HEK293 (cell line): ENCODE data around the gene DNM1L.
A peak's percentile ranks its signal among the peaks of the same experiment; 100 is the strongest.

Experiments
- CTCF ChIA-PET: fragments of 350-600 bp; formaldehyde crosslinking; extraction: SDS; loops from one replicate; lab custom pipeline; 2021; ENCODE audit warnings: antibody characterized with exemption; lab: Yijun Ruan, JAX
- POLR2A ChIA-PET: fragments of 300-600 bp; formaldehyde crosslinking; extraction: SDS; loops from one replicate; lab custom pipeline; 2020; ENCODE audit warnings: antibody characterized with exemption, inconsistent platforms; lab: Yijun Ruan, JAX
- H3K27ac ChIP-seq: fragments of 200-500 bp; sonication (Bioruptor generic); 2 replicates; pipeline ENCODE4 v1.5.1; 2014; ENCODE audit warnings: low read depth, low read length, control low read depth, inconsistent platforms; ENCODE audit errors: extremely low read depth
- H3K36me3 ChIP-seq, 2 experiments: fragments of 200-500 bp in 1 of 2; sonication (Bioruptor generic) in 1 of 2; 1 replicate in 1 of 2; 2 replicates in 1 of 2; pipeline ENCODE4 v1.5.1; 2014 to 2017; ENCODE audit warnings: inconsistent platforms in 2 of 2, low read length in 2 of 2; ENCODE audit not compliant: control insufficient read depth in 2 of 2, insufficient read depth in 1 of 2
- H3K4me1 ChIP-seq: fragments of 200-500 bp; sonication (Bioruptor generic); 2 replicates; pipeline ENCODE4 v1.5.1; 2014; ENCODE audit warnings: mild to moderate bottlenecking, low read length, inconsistent platforms; ENCODE audit not compliant: control insufficient read depth, insufficient read depth
- H3K4me3 ChIP-seq: 2 replicates; pipeline ENCODE4 v1.5.1; 2011; ENCODE audit warnings: low read depth, mild to moderate bottlenecking, control low read depth, low read length, moderate library complexity
- H3K9me3 ChIP-seq: fragments of 200-500 bp; sonication (Bioruptor generic); 2 replicates; pipeline ENCODE4 v1.5.1; 2014; ENCODE audit warnings: low read depth, low read length, inconsistent platforms; ENCODE audit not compliant: control insufficient read depth, insufficient read depth
- BCL11A ChIP-seq: fragments of 450-650 bp; formaldehyde crosslinking; IDR thresholded peaks from 2 replicates; pipeline ENCODE4 v1.5.1; 2016; ENCODE audit warnings: low read depth, missing biosample characterization, missing genetic modification characterization
- GLIS1 ChIP-seq: fragments of 450-650 bp; formaldehyde crosslinking; IDR thresholded peaks from 2 replicates; pipeline ENCODE4 v1.5.1; 2016; ENCODE audit warnings: missing biosample characterization, missing genetic modification characterization
- KLF8 ChIP-seq: fragments of 450-650 bp; formaldehyde crosslinking; IDR thresholded peaks from 2 replicates; pipeline ENCODE4 v1.5.1; 2016; ENCODE audit warnings: missing biosample characterization, missing genetic modification characterization
- REPIN1 ChIP-seq: fragments of 450-650 bp; formaldehyde crosslinking; IDR thresholded peaks from 2 replicates; pipeline ENCODE4 v1.5.1; 2017; ENCODE audit warnings: missing biosample characterization, missing genetic modification characterization, low read depth
- ZNF184 ChIP-seq: fragments of 450-650 bp; IDR thresholded peaks from 2 replicates; pipeline ENCODE4 v1.5.1; 2018; ENCODE audit warnings: missing biosample characterization, mild to moderate bottlenecking, missing genetic modification characterization
- ZNF223 ChIP-seq: fragments of 450-650 bp; formaldehyde crosslinking; IDR thresholded peaks from 2 replicates; pipeline ENCODE4 v1.5.1; 2016; ENCODE audit warnings: missing biosample characterization, missing genetic modification characterization
- ZNF404 ChIP-seq: fragments of 450-650 bp; formaldehyde crosslinking; IDR thresholded peaks from 2 replicates; pipeline ENCODE4 v1.5.1; 2017; ENCODE audit warnings: missing biosample characterization, missing genetic modification characterization
- ZNF626 ChIP-seq: fragments of 450-650 bp; sonication (Bioruptor Pico); formaldehyde crosslinking; IDR thresholded peaks from 2 replicates; pipeline ENCODE4 v1.5.1; 2018; ENCODE audit warnings: missing biosample characterization, missing genetic modification characterization, inconsistent platforms
- ZSCAN30 ChIP-seq: fragments of 450-650 bp; IDR thresholded peaks from 2 replicates; pipeline ENCODE4 v1.5.1; 2018; ENCODE audit warnings: missing biosample characterization, mild to moderate bottlenecking, missing genetic modification characterization, moderate library complexity
- TF ChIP-seq, protein P1 (sequence below): fragments of 450-650 bp; formaldehyde crosslinking; conservative IDR thresholded peaks from 2 replicates; pipeline ENCODE4 v1.5.1; 2016; ENCODE audit warnings: low read depth, missing biosample characterization, missing genetic modification characterization
- TF ChIP-seq, protein P2 (sequence below): fragments of 450-650 bp; formaldehyde crosslinking; IDR thresholded peaks from 2 replicates; pipeline ENCODE4 v1.5.1; 2016; ENCODE audit warnings: missing biosample characterization, missing genetic modification characterization
- TF ChIP-seq, protein P3 (sequence below): fragments of 450-650 bp; formaldehyde crosslinking; IDR thresholded peaks from 2 replicates; pipeline ENCODE4 v1.5.1; 2017; ENCODE audit warnings: missing biosample characterization, missing genetic modification characterization
- TF ChIP-seq, protein P4 (sequence below): fragments of 450-650 bp; formaldehyde crosslinking; IDR thresholded peaks from 2 replicates; pipeline ENCODE4 v1.5.1; 2017; ENCODE audit warnings: missing biosample characterization, missing genetic modification characterization
- TF ChIP-seq, protein P5 (sequence below): fragments of 450-650 bp; formaldehyde crosslinking; IDR thresholded peaks from 2 replicates; pipeline ENCODE4 v1.5.1; 2016; ENCODE audit warnings: missing biosample characterization, missing genetic modification characterization, borderline replicate concordance
- TF ChIP-seq, protein P6 (sequence below): fragments of 450-650 bp; formaldehyde crosslinking; IDR thresholded peaks from 2 replicates; pipeline ENCODE4 v1.5.1; 2016; ENCODE audit warnings: missing biosample characterization, missing genetic modification characterization
- TF ChIP-seq, protein P7 (sequence below): fragments of 450-650 bp; formaldehyde crosslinking; IDR thresholded peaks from 2 replicates; pipeline ENCODE4 v1.5.1; 2016; ENCODE audit warnings: missing biosample characterization, missing genetic modification characterization
- TF ChIP-seq, protein P8 (sequence below): fragments of 450-650 bp; formaldehyde crosslinking; IDR thresholded peaks from 2 replicates; pipeline ENCODE4 v1.5.1; 2016; ENCODE audit warnings: missing biosample characterization, missing genetic modification characterization

The DNM1L gene

DNA sequence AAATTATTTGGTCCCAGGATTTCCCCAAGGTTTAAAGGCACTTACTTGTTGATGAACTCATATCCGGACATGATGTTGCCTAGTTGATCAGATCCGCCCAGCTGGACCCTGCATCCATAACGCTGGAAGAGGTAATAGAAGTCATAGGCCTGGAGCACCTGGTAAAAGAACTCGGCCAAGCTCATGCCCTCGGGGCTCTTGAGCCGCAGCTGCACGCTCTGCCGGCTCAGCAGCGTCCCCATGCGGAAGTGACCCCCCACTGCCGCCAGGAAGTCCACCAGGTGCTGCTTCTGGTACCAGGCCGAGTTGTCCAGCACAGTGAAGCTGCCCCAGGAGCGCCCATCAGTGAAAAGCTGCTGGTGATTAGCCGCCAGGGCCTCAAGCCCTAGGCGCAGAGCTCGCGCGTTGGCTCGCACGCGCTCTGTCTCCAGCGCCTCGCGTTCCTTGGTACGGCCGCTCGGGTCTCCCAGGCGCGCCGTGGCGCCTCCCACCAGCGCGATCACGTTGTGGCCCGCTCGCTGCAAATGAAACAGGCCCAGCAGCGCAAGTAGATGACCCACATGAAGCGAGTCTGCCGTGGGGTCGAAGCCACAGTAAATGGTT, 76.1 kb downstream of the DNM1L start:
- Histone ChIP-seq H3K4me3 (peak overlapping the region; percentile 95), H3K9me3 (no peaks in the 10 kb centered on the region), H3K27ac (peak overlapping the region; percentile 50), H3K4me1 (peaks cover 2% of the 10 kb centered on the region; the same call in 1 of the 2 replicates), H3K36me3 (peaks cover 23 to 41% of the 10 kb centered on the region in 2 experiments)
- ChIA-PET POLR2A (interaction anchor here (0.7 to 2.6 kb wide), 17 partner anchors 11 to 1280 kb away, joined by 3 to 19 read pairs (median 4); partner anchors contain the start of genes ALG10, DNM1L and PKP2), CTCF (interaction anchor here (0.5 to 4.2 kb wide), 59 partner anchors 9 to 1669 kb away, joined by 3 to 66 read pairs (median 4); partner anchors contain the start of gene ALG10)
- TF ChIP-seq, protein P1, sequence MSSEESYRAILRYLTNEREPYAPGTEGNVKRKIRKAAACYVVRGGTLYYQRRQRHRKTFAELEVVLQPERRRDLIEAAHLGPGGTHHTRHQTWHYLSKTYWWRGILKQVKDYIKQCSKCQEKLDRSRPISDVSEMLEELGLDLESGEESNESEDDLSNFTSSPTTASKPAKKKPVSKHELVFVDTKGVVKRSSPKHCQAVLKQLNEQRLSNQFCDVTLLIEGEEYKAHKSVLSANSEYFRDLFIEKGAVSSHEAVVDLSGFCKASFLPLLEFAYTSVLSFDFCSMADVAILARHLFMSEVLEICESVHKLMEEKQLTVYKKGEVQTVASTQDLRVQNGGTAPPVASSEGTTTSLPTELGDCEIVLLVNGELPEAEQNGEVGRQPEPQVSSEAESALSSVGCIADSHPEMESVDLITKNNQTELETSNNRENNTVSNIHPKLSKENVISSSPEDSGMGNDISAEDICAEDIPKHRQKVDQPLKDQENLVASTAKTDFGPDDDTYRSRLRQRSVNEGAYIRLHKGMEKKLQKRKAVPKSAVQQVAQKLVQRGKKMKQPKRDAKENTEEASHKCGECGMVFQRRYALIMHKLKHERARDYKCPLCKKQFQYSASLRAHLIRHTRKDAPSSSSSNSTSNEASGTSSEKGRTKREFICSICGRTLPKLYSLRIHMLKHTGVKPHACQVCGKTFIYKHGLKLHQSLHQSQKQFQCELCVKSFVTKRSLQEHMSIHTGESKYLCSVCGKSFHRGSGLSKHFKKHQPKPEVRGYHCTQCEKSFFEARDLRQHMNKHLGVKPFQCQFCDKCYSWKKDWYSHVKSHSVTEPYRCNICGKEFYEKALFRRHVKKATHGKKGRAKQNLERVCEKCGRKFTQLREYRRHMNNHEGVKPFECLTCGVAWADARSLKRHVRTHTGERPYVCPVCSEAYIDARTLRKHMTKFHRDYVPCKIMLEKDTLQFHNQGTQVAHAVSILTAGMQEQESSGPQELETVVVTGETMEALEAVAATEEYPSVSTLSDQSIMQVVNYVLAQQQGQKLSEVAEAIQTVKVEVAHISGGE (tag by site-specific recombination), result peak; percentile 92
- TF ChIP-seq, protein P2, sequence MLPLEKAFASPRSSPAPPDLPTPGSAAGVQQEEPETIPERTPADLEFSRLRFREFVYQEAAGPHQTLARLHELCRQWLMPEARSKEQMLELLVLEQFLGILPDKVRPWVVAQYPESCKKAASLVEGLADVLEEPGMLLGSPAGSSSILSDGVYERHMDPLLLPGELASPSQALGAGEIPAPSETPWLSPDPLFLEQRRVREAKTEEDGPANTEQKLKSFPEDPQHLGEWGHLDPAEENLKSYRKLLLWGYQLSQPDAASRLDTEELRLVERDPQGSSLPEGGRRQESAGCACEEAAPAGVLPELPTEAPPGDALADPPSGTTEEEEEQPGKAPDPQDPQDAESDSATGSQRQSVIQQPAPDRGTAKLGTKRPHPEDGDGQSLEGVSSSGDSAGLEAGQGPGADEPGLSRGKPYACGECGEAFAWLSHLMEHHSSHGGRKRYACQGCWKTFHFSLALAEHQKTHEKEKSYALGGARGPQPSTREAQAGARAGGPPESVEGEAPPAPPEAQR (tag by site-specific recombination), result 0 out of 2 replicates have a peak, but pooled peaks have one; percentile 10
- TF ChIP-seq, protein P3, sequence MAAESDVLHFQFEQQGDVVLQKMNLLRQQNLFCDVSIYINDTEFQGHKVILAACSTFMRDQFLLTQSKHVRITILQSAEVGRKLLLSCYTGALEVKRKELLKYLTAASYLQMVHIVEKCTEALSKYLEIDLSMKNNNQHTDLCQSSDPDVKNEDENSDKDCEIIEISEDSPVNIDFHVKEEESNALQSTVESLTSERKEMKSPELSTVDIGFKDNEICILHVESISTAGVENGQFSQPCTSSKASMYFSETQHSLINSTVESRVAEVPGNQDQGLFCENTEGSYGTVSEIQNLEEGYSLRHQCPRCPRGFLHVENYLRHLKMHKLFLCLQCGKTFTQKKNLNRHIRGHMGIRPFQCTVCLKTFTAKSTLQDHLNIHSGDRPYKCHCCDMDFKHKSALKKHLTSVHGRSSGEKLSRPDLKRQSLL (tag by site-specific recombination), result peak; percentile 83
- TF ChIP-seq, protein P4, sequence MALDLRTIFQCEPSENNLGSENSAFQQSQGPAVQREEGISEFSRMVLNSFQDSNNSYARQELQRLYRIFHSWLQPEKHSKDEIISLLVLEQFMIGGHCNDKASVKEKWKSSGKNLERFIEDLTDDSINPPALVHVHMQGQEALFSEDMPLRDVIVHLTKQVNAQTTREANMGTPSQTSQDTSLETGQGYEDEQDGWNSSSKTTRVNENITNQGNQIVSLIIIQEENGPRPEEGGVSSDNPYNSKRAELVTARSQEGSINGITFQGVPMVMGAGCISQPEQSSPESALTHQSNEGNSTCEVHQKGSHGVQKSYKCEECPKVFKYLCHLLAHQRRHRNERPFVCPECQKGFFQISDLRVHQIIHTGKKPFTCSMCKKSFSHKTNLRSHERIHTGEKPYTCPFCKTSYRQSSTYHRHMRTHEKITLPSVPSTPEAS (tag by site-specific recombination), result 0 out of 2 replicates have a peak, but pooled peaks have one; percentile 9
- TF ChIP-seq ZNF626 (tag by site-specific recombination) (no peak), ZNF184 (tag by site-specific recombination) (peak; percentile 62; the same call in 1 of the 2 replicates), ZNF404 (tag by site-specific recombination) (no peak), KLF8 (tag by site-specific recombination) (0 out of 2 replicates have a peak, but pooled peaks have one; percentile 24), GLIS1 (tag by site-specific recombination) (peak; percentile 27; the same call in 1 of the 2 replicates), REPIN1 (tag by site-specific recombination) (peak; percentile 71; the same call in 1 of the 2 replicates), BCL11A (tag by site-specific recombination) (peak; percentile 88; the same call in 1 of the 2 replicates), ZSCAN30 (tag by site-specific recombination) (peak; percentile 50; the same call in 1 of the 2 replicates), ZNF223 (tag by site-specific recombination) (no peak)
- TF ChIP-seq, protein P5, sequence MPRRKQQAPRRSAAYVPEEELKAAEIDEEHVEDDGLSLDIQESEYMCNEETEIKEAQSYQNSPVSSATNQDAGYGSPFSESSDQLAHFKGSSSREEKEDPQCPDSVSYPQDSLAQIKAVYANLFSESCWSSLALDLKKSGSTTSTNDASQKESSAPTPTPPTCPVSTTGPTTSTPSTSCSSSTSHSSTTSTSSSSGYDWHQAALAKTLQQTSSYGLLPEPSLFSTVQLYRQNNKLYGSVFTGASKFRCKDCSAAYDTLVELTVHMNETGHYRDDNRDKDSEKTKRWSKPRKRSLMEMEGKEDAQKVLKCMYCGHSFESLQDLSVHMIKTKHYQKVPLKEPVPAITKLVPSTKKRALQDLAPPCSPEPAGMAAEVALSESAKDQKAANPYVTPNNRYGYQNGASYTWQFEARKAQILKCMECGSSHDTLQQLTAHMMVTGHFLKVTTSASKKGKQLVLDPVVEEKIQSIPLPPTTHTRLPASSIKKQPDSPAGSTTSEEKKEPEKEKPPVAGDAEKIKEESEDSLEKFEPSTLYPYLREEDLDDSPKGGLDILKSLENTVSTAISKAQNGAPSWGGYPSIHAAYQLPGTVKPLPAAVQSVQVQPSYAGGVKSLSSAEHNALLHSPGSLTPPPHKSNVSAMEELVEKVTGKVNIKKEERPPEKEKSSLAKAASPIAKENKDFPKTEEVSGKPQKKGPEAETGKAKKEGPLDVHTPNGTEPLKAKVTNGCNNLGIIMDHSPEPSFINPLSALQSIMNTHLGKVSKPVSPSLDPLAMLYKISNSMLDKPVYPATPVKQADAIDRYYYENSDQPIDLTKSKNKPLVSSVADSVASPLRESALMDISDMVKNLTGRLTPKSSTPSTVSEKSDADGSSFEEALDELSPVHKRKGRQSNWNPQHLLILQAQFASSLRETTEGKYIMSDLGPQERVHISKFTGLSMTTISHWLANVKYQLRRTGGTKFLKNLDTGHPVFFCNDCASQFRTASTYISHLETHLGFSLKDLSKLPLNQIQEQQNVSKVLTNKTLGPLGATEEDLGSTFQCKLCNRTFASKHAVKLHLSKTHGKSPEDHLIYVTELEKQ, result 0 out of 2 replicates have a peak, but pooled peaks have one; percentile 39
- TF ChIP-seq, protein P6, sequence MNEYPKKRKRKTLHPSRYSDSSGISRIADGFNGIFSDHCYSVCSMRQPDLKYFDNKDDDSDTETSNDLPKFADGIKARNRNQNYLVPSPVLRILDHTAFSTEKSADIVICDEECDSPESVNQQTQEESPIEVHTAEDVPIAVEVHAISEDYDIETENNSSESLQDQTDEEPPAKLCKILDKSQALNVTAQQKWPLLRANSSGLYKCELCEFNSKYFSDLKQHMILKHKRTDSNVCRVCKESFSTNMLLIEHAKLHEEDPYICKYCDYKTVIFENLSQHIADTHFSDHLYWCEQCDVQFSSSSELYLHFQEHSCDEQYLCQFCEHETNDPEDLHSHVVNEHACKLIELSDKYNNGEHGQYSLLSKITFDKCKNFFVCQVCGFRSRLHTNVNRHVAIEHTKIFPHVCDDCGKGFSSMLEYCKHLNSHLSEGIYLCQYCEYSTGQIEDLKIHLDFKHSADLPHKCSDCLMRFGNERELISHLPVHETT (tag by site-specific recombination), result peak; percentile 49
- TF ChIP-seq, protein P7, sequence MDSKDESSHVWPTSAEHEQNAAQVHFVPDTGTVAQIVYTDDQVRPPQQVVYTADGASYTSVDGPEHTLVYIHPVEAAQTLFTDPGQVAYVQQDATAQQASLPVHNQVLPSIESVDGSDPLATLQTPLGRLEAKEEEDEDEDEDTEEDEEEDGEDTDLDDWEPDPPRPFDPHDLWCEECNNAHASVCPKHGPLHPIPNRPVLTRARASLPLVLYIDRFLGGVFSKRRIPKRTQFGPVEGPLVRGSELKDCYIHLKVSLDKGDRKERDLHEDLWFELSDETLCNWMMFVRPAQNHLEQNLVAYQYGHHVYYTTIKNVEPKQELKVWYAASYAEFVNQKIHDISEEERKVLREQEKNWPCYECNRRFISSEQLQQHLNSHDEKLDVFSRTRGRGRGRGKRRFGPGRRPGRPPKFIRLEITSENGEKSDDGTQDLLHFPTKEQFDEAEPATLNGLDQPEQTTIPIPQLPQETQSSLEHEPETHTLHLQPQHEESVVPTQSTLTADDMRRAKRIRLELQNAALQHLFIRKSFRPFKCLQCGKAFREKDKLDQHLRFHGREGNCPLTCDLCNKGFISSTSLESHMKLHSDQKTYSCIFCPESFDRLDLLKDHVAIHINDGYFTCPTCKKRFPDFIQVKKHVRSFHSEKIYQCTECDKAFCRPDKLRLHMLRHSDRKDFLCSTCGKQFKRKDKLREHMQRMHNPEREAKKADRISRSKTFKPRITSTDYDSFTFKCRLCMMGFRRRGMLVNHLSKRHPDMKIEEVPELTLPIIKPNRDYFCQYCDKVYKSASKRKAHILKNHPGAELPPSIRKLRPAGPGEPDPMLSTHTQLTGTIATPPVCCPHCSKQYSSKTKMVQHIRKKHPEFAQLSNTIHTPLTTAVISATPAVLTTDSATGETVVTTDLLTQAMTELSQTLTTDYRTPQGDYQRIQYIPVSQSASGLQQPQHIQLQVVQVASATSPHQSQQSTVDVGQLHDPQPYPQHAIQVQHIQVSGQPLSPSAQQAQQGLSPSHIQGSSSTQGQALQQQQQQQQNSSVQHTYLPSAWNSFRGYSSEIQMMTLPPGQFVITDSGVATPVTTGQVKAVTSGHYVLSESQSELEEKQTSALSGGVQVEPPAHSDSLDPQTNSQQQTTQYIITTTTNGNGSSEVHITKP (tag by site-specific recombination), result peak; percentile 14; the same call in 1 of the 2 replicates
- TF ChIP-seq, protein P8, sequence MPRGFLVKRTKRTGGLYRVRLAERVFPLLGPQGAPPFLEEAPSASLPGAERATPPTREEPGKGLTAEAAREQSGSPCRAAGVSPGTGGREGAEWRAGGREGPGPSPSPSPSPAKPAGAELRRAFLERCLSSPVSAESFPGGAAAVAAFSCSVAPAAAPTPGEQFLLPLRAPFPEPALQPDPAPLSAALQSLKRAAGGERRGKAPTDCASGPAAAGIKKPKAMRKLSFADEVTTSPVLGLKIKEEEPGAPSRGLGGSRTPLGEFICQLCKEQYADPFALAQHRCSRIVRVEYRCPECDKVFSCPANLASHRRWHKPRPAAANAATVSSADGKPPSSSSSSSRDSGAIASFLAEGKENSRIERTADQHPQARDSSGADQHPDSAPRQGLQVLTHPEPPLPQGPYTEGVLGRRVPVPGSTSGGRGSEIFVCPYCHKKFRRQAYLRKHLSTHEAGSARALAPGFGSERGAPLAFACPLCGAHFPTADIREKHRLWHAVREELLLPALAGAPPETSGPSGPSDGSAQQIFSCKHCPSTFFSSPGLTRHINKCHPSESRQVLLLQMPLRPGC (tag by site-specific recombination), result 0 out of 2 replicates have a peak, but pooled peaks have one; percentile 36
